PC-9 (cell line): ENCODE data around the gene TNS1. TPM values are rescaled to one million over a fixed set of nuclear protein-coding genes. Genes with fewer than 3 reads are reported as not detected.
A peak's percentile ranks its signal among the peaks of the same experiment; 100 is the strongest.

Experiments
- BruUV-seq: library from RNA; stranded (reverse); fragments of 400-500 nt; replicated peaks from 2 replicates; lab custom pipeline; 2021; lab: Mats Ljungman, UMichigan
- CTCF ChIA-PET: fragments of 300-600 bp; sonication (Branson Sonifier 250); formaldehyde crosslinking; loops from one replicate; lab custom pipeline; 2022; ENCODE audit warnings: antibody characterized with exemption; lab: Charles Lee
- POLR2A ChIA-PET: fragments of 300-600 bp; sonication (Branson Sonifier 250); formaldehyde crosslinking; loops from one replicate; lab custom pipeline; 2022; ENCODE audit warnings: antibody characterized with exemption; ENCODE audit not compliant: unreplicated experiment; lab: Charles Lee
- DNase-seq, 2 experiments: peaks; one replicate each; pipeline versions ENCODE4 v3.0.0 to v3.0.0-alpha.2; 2015 to 2022; ENCODE audit warnings: mixed read lengths in 1 of 2
- H2AFZ ChIP-seq: fragments of 200-600 bp; sonication (generic); 2 replicates; pipeline ENCODE4 v1.8.1; 2017; ENCODE audit warnings: antibody characterized with exemption
- H3F3A ChIP-seq: fragments of 200-600 bp; sonication (generic); 2 replicates; pipeline ENCODE4 v1.8.1; 2017; ENCODE audit warnings: antibody characterized with exemption, mild to moderate bottlenecking, low read depth; ENCODE audit not compliant: insufficient read depth
- H3K27ac ChIP-seq: fragments of 200-600 bp; sonication (generic); 2 replicates; pipeline ENCODE4 v1.6.1; 2016; ENCODE audit warnings: mixed run types
- H3K27me3 ChIP-seq: fragments of 200-600 bp; sonication (generic); 2 replicates; pipeline ENCODE4 v1.6.1; 2016; ENCODE audit warnings: low read depth, mixed run types; ENCODE audit not compliant: insufficient read depth
- H3K36me3 ChIP-seq: fragments of 200-600 bp; sonication (generic); 2 replicates; pipeline ENCODE4 v1.6.1; 2016; ENCODE audit warnings: low read depth, mixed run types
- H3K4me1 ChIP-seq: fragments of 200-600 bp; sonication (generic); replicated peaks from 2 replicates; pipeline ENCODE4 v1.6.1; 2016; ENCODE audit warnings: mixed run types; ENCODE audit not compliant: insufficient read depth
- H3K4me2 ChIP-seq: fragments of 200-600 bp; sonication (generic); 2 replicates; pipeline ENCODE4 v1.6.1; 2017; ENCODE audit warnings: mixed run types
- H3K4me3 ChIP-seq: fragments of 200-600 bp; sonication (generic); 2 replicates; pipeline ENCODE4 v1.6.1; 2016; ENCODE audit warnings: mixed run types
- H3K79me2 ChIP-seq: fragments of 200-600 bp; sonication (generic); 2 replicates; pipeline ENCODE4 v1.6.1; 2017; ENCODE audit warnings: low read depth, mixed run types
- H3K9me2 ChIP-seq: fragments of 200-600 bp; sonication (generic); 2 replicates; pipeline ENCODE4 v1.8.1; 2017; ENCODE audit warnings: mild to moderate bottlenecking; ENCODE audit not compliant: insufficient read depth
- H3K9me3 ChIP-seq: fragments of 200-600 bp; sonication (generic); 2 replicates; pipeline ENCODE4 v1.8.1; 2016; ENCODE audit warnings: low read depth; ENCODE audit not compliant: insufficient read depth
- H4K20me1 ChIP-seq: fragments of 200-600 bp; sonication (generic); 2 replicates; pipeline ENCODE4 v1.8.1; 2017; ENCODE audit not compliant: insufficient read depth
- EZH2 ChIP-seq: fragments of 200-600 bp; sonication (generic); IDR thresholded peaks from 2 replicates; pipeline ENCODE4 v1.8.0; 2017; ENCODE audit warnings: antibody characterized with exemption, low read depth
- intact Hi-C: fragments of 100-400 bp; cut with micrococcal nuclease; formaldehyde crosslinking; loops from one replicate; pipeline ENCODE4 v1.10.0; 2022; ENCODE audit not compliant: unreplicated experiment
- total RNA-seq: library from RNA; stranded (reverse); gene quantifications from 2 replicates; pipeline ENCODE4 v1.2.3, GENCODE V29; 2021
- TF ChIP-seq, protein P1 (sequence below): fragments of 200-600 bp; sonication (generic); conservative IDR thresholded peaks from 2 replicates; pipeline ENCODE4 v1.6.1; 2017; ENCODE audit warnings: mixed run types, antibody characterized with exemption, mild to moderate bottlenecking, moderate library complexity

TNS1 gene
- total RNA-seq, 1 experiment from 2014 or later: 5.5 TPM

DNA sequence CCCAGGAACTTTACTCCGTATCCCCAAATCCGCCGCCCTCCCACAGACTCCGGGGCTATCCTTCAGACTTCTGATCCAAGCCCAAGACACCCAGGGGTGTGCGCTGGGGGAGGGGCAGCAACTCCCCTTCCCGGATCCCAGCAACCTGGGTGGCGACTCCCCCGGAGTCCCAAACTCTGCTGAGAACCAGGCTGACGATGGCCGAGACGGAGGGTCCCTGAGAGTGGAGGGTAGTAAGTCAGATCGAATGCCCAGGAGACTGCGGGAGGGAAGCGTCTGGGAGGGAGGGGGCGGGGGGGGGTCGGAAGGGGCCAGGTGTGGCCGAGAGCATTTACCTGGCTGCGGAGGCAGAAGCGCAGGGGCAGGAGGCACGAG, 7.0 kb upstream of the TNS1 start:
- Histone ChIP-seq H3K4me2 (peak overlapping the region; percentile 70), H3K4me1 (no peaks in the 10 kb centered on the region), H3K27ac (no peak overlapping the region), H3K27me3 (peaks cover 42% of the 10 kb centered on the region), H2AFZ (no peak overlapping the region), H3K9me2 (no peaks in the 10 kb centered on the region), H3K9me3 (no peaks in the 10 kb centered on the region), H3K4me3 (no peak overlapping the region), H3K79me2 (no peaks in the 10 kb centered on the region), H3F3A (no peaks in the 10 kb centered on the region), H3K36me3 (no peaks in the 10 kb centered on the region), H4K20me1 (no peaks in the 10 kb centered on the region)
- BruUV-seq: no TSS peak
- DNase-seq: no peak
- TF ChIP-seq, protein P1, sequence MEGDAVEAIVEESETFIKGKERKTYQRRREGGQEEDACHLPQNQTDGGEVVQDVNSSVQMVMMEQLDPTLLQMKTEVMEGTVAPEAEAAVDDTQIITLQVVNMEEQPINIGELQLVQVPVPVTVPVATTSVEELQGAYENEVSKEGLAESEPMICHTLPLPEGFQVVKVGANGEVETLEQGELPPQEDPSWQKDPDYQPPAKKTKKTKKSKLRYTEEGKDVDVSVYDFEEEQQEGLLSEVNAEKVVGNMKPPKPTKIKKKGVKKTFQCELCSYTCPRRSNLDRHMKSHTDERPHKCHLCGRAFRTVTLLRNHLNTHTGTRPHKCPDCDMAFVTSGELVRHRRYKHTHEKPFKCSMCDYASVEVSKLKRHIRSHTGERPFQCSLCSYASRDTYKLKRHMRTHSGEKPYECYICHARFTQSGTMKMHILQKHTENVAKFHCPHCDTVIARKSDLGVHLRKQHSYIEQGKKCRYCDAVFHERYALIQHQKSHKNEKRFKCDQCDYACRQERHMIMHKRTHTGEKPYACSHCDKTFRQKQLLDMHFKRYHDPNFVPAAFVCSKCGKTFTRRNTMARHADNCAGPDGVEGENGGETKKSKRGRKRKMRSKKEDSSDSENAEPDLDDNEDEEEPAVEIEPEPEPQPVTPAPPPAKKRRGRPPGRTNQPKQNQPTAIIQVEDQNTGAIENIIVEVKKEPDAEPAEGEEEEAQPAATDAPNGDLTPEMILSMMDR: no peak
- TF ChIP-seq EZH2: no peak
- ChIA-PET POLR2A (no interaction called here), CTCF (no interaction called here)
- intact Hi-C loops: no loop called here

GRCh38 chr2:218009231-218009630, 6.4 kb upstream of the TNS1 start:
- Histone ChIP-seq H3K27ac (no peak overlapping the region), H3F3A (no peaks in the 10 kb centered on the region), H3K79me2 (no peaks in the 10 kb centered on the region), H3K9me3 (no peaks in the 10 kb centered on the region), H4K20me1 (no peaks in the 10 kb centered on the region), H3K4me3 (no peak overlapping the region), H3K27me3 (peaks cover 42% of the 10 kb centered on the region), H3K4me1 (no peaks in the 10 kb centered on the region), H3K9me2 (no peaks in the 10 kb centered on the region), H3K4me2 (no peak overlapping the region), H2AFZ (no peak overlapping the region), H3K36me3 (no peaks in the 10 kb centered on the region)
- no peak for TF ChIP-seq EZH2
- TF ChIP-seq, protein P1: no peak
- POLR2A ChIA-PET: no interaction called here
- CTCF ChIA-PET: no interaction called here
- no peak for DNase-seq
- intact Hi-C loops: no loop called here
- BruUV-seq: no TSS peak

- no TSS peak for BruUV-seq
- no peak overlapping the region for H3K4me2 ChIP-seq
- intact Hi-C loops: no loop called here
- no peak overlapping the region for H2AFZ ChIP-seq
- H3K4me3 ChIP-seq: no peak overlapping the region
- TF ChIP-seq, protein P1: no peak
- no peak for TF ChIP-seq EZH2
- no peaks in the 10 kb centered on the region for H3K36me3 ChIP-seq
- DNase-seq: no peak
- no peaks in the 10 kb centered on the region for H3F3A ChIP-seq
- no peaks in the 10 kb centered on the region for H3K9me2 ChIP-seq
- no peaks in the 10 kb centered on the region for H3K9me3 ChIP-seq
- H3K79me2 ChIP-seq: no peaks in the 10 kb centered on the region
- CTCF ChIA-PET: no interaction called here
- H4K20me1 ChIP-seq: no peaks in the 10 kb centered on the region
- peaks cover 42% of the 10 kb centered on the region for H3K27me3 ChIP-seq
- H3K4me1 ChIP-seq: no peaks in the 10 kb centered on the region
- POLR2A ChIA-PET: interaction anchor here (0.5 kb wide), 1 partner anchor 1391 kb away, joined by 5 read pairs; no protein-coding TSS in a partner anchor
- H3K27ac ChIP-seq: no peak overlapping the region
These were observed 5.6 kb upstream of the TNS1 start for GRCh38 chr2:218008060-218009040.
